Jurkat, Clone E6-1 (cell line): ENCODE data around the gene PAIP2.
"Not testable (repeated sequence)": the region's sequence is repeated elsewhere in the genome, so short reads cannot be mapped to it uniquely, and the experiment has no call there.

Experiments used
- DNase-seq: peaks from one replicate; pipeline ENCODE4 v3.0.0-alpha.2; 2011; ENCODE audit warnings: low read depth, low spot score
- H3K4me3 ChIP-seq: 2 replicates; pipeline ENCODE4 v1.5.1; 2011; ENCODE audit warnings: mild to moderate bottlenecking, low read length, control low read depth, moderate library complexity

Gene PAIP2

DNA sequence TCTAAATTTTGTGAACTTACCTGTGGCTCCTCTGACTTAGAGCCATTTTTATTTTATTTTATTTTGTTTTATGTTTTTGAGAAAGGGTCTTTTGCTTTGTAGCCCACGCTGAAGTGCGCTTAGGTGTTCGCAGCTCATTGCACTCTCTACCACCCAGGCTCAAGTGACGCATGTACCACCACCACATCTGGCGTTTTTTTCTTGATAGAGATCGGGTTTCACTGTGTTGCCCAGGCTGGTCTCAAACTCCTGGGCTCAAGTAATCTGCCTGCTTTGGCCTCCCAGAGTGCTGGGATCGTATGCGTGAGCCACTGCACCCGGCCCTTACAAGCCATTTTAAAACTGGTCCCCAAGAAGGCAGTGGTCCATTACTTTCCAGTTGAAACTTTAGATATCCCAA, 29.6 kb upstream of the PAIP2 start:
- no peak overlapping the region for H3K4me3 ChIP-seq
- no peak for DNase-seq

DNA sequence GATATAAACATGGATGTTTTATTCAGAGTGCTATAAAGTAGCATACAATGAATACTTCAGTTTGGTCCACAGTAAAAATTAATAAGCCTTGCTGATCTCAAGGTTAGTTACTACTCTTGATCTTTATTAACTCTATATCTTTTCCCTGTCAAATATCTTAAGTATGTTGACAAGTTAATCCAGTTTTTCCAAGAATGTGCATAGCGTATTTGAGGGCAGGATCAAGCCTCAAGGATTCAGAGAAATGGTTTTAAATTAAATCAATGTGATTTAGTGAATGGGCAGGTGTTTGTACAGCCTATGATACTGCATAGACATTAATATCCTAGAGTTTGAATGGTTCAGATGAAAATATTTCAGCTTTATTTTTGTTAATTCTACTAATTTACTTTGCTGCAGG, 27.4 kb upstream of the PAIP2 start:
- no peak for DNase-seq
- no peak overlapping the region for H3K4me3 ChIP-seq

GRCh38 chr5:139315056-139315615, 26.5 kb upstream of the PAIP2 start:
- no peak for DNase-seq

DNA sequence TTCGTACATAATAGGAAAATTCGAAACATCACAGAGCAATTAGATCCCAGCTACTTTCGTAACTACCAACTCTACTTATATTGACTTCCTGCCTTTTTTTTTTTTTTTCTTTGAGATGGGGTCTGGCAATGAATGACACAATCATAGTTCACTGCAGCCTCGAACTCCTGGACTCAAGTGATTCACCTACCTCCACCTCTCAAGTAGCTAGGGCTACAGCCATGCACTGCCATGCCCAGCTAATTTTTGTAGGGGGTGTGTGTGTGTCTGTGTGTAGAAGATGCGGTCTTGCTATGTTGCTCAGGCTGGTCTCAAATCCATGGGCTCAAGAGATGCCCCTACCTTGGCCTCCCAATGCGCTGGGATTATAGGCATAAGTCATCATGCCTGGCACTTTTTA, 5.8 kb upstream of the PAIP2 start:
- H3K4me3 ChIP-seq: no peak overlapping the region
- DNase-seq: no peak

More at GRCh38 chr5:139315056-139315615, 26.5 kb upstream of the PAIP2 start:
- H3K4me3 ChIP-seq: no peak overlapping the region

- DNase-seq: no peak
- H3K4me3 ChIP-seq: no peak overlapping the region
These were observed 1.6 kb upstream of the PAIP2 start for GRCh38 chr5:139340051-139340450.

- no peak for DNase-seq
- peak overlapping the region; percentile 98 for H3K4me3 ChIP-seq
These were observed 416 bp upstream of the PAIP2 start for GRCh38 chr5:139341187-139341688.

DNA sequence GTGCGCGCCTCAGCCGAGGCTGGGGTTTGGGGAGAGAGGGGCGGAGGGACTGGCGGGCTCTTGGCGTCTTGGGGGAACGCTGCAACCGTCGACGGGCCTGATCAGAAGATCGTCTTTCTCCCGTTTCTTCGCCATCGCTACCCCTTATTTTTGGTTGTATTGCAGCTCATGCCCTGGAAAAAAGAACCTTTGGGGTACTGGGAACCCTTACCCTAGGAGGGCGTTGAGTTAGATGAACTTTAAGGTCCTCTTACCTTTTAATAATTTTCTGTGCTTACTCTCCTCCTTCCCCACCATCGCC, 719 bp downstream of the PAIP2 start:
- no peak for DNase-seq
- H3K4me3 ChIP-seq: peak overlapping the region; percentile 98

GRCh38 chr5:139343476-139343875, 1.8 kb downstream of the PAIP2 start:
- DNase-seq: no peak
- H3K4me3 ChIP-seq: peak overlapping the region; percentile 98

DNA sequence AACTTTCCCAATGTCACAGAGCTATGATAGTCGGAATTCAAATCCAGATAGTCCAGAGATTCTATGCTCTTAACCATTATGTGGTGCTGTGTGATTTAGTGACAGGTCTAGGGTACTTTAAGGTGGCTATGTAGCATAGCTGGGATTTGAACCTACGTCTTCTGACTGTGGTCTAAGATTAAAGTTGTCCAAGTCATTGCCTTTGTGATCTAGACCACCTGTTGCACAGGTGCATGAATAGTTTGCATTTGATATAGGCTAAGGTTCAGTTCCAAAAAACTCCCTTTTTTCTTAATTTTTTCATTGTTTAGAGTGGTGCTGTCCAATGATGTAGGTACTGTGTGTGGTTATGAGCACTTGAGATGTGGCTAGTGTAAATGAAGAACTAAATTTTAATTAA, 2.5 kb downstream of the PAIP2 start:
- H3K4me3 ChIP-seq: no peak overlapping the region
- DNase-seq: no peak

- not testable (repeated sequence) for H3K4me3 ChIP-seq, DNase-seq
These were observed 3.8 kb downstream of the PAIP2 start for GRCh38 chr5:139345442-139345841.

GRCh38 chr5:139347863-139348262, 6.2 kb downstream of the PAIP2 start:
- not testable (repeated sequence) for H3K4me3 ChIP-seq, DNase-seq

- no peak overlapping the region for H3K4me3 ChIP-seq
- DNase-seq: no peak
These were observed 12.5 kb downstream of the PAIP2 start for GRCh38 chr5:139354186-139354585.

GRCh38 chr5:139355900-139356299, 14.2 kb downstream of the PAIP2 start:
- not testable (repeated sequence) for DNase-seq, H3K4me3 ChIP-seq

DNA sequence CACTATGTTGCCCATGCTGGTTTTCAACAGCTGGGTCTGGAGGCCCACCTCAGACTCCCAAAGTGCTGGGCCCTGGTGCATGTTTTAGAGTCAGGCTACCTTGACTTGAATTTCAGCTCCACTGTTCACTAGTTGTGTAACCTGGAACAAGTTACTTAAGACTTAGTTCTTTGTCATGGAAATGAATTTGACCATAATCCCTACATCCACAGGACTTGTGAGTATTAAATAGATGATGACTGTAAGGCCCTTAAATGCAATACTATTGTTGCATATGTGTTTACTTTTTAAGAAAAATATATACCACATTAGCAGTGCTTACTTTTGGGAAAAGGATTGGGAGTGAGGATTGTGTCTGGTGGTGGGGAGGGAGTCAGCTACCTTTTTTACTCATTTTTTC, 16.4 kb downstream of the PAIP2 start:
- DNase-seq: no peak
- no peak overlapping the region for H3K4me3 ChIP-seq

GRCh38 chr5:139360384-139360783, 18.7 kb downstream of the PAIP2 start:
- no peak for DNase-seq

GRCh38 chr5:139361835-139362429, 20.3 kb downstream of the PAIP2 start:
- no peak for DNase-seq
- no peak overlapping the region for H3K4me3 ChIP-seq

More at GRCh38 chr5:139360384-139360783, 18.7 kb downstream of the PAIP2 start:
- no peak overlapping the region for H3K4me3 ChIP-seq

DNA sequence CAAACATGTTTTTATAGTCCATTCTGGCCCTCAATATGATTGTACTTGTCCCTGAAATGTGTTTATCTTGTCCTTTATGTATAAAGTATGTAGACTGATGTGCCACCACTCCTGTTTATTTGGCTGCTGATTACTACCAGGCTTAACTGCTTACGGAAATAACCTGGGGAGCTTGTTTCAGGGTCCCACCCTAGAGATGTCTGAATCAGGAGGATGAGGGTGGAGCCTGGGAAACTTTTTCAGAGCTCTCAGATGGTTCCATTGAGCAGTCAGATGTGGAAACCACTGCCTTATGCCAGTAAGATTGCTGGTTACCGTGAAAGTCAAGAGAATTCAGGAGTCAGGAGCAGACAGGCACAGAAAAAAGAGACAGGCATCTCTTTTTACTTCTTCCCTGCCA, 22.3 kb downstream of the PAIP2 start:
- H3K4me3 ChIP-seq: no peak overlapping the region
- DNase-seq: no peak

- DNase-seq: no peak
- H3K4me3 ChIP-seq: no peak overlapping the region
These were observed 22.8 kb downstream of the PAIP2 start for GRCh38 chr5:139364466-139364865.

DNA sequence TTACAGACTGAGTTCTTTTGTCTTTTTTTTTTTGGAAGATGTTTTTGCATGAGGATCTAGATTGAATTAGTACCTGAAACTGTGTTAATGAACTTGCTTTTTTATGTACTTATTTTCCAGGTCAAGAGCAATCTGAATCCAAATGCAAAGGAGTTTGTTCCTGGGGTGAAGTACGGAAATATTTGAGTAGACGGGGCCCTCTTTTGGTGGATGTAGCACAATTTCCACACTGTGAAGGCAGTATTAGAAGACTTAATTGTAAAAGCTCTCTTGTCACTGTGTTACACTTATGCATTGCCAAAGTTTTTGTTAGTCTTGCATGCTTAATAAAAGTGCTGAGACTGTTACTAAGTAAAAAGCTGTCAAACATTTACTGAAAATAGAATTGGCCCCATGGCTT, 27.0 kb downstream of the PAIP2 start:
- no peak overlapping the region for H3K4me3 ChIP-seq
- no peak for DNase-seq

GRCh38 chr5:139369181-139369580, 27.5 kb downstream of the PAIP2 start:
- no peak for DNase-seq
- no peak overlapping the region for H3K4me3 ChIP-seq
